Caki2 (cell line): ENCODE measurements around the gene SEH1L. TPM values are rescaled to one million over a fixed set of nuclear protein-coding genes. Genes with fewer than 3 reads are reported as not detected.

ENCODE experiments used
- DNase-seq: peaks from one replicate; pipeline ENCODE4 v3.0.0-alpha.2; 2015; ENCODE audit warnings: low read depth
- in situ Hi-C: cut with HindIII; loops from 2 replicates; pipeline ENCODE4 v1.10.0; 2016; ENCODE audit warnings: low sequenced_read_pairs, low pct_unique_long_range_greater_than_20kb, mixed read lengths
- total RNA-seq: library from RNA; depleted of rRNA; stranded (reverse); fragments of >200 nt; shearing (Covaris generic); gene quantifications from 2 replicates; pipeline ENCODE4 v1.2.3, GENCODE V29; 2014; ENCODE audit warnings: low replicate concordance; rRNA removed

SEH1L gene
- total RNA-seq, 1 experiment from 2014 or later = 49.3 TPM

- DNase-seq = no peak
- in situ Hi-C loops = no loop called here
Measured at GRCh38 chr18:13014818-13015217, 67.0 kb downstream of the SEH1L start.

GRCh38 chr18:13017247-13017875, 69.5 kb downstream of the SEH1L start:
- no peak for DNase-seq
- in situ Hi-C loops = no loop called here

- in situ Hi-C loops = no loop called here
- no peak for DNase-seq
Measured at GRCh38 chr18:13018374-13018773, 70.6 kb downstream of the SEH1L start.

GRCh38 chr18:13019301-13019700, 71.5 kb downstream of the SEH1L start:
- no peak for DNase-seq
- in situ Hi-C loops = no loop called here

GRCh38 chr18:13022644-13023043, 74.8 kb downstream of the SEH1L start:
- in situ Hi-C loops = no loop called here
- DNase-seq = no peak

GRCh38 chr18:13025233-13025632, 77.4 kb downstream of the SEH1L start:
- DNase-seq = no peak

GRCh38 chr18:13026583-13027270, 78.9 kb downstream of the SEH1L start:
- no peak for DNase-seq
- in situ Hi-C loops = no loop called here

More at GRCh38 chr18:13025233-13025632, 77.4 kb downstream of the SEH1L start:
- in situ Hi-C loops = no loop called here

- in situ Hi-C loops = no loop called here
- DNase-seq = no peak
Measured at GRCh38 chr18:13028869-13029268, 81.1 kb downstream of the SEH1L start.

- no peak for DNase-seq
- in situ Hi-C loops = no loop called here
Measured at GRCh38 chr18:13032173-13032572, 84.4 kb downstream of the SEH1L start.

GRCh38 chr18:13035249-13035914, 87.6 kb downstream of the SEH1L start:
- no peak for DNase-seq
- in situ Hi-C loops = no loop called here

GRCh38 chr18:13036622-13037320, 89.0 kb downstream of the SEH1L start:
- peak; percentile 14 for DNase-seq
- in situ Hi-C loops = no loop called here

Other genes starting within 250 kb of the SEH1L start
- 21.5 and 22.4 TPM in 2 replicates for gene CEP76, start 245.3 kb upstream of the SEH1L start, total RNA-seq
- gene PSMG2, start 245.0 kb upstream of the SEH1L start, total RNA-seq = 97.2 and 115 TPM in 2 replicates
- 14.4 and 26.2 TPM in 2 replicates for gene PTPN2, start 63.8 kb upstream of the SEH1L start, total RNA-seq
- gene CEP192, start 43.4 kb downstream of the SEH1L start, total RNA-seq = 14.0 and 19.4 TPM in 2 replicates